GM21367 (cell line): Measurements from ENCODE around the gene UBR2.
"Not testable (repeated sequence)": the region's sequence is repeated elsewhere in the genome, so short reads cannot be mapped to it uniquely, and the experiment has no call there.

Source experiments
- ATAC-seq: cut with Tn5 transposase; IDR thresholded peaks from one replicate; pipeline ENCODE4 v1.9.1; 2021; ENCODE audit not compliant: unreplicated experiment

Gene UBR2

GRCh38 chr6:42690872-42691271, 127.0 kb downstream of the UBR2 start:
- no peak for ATAC-seq

DNA sequence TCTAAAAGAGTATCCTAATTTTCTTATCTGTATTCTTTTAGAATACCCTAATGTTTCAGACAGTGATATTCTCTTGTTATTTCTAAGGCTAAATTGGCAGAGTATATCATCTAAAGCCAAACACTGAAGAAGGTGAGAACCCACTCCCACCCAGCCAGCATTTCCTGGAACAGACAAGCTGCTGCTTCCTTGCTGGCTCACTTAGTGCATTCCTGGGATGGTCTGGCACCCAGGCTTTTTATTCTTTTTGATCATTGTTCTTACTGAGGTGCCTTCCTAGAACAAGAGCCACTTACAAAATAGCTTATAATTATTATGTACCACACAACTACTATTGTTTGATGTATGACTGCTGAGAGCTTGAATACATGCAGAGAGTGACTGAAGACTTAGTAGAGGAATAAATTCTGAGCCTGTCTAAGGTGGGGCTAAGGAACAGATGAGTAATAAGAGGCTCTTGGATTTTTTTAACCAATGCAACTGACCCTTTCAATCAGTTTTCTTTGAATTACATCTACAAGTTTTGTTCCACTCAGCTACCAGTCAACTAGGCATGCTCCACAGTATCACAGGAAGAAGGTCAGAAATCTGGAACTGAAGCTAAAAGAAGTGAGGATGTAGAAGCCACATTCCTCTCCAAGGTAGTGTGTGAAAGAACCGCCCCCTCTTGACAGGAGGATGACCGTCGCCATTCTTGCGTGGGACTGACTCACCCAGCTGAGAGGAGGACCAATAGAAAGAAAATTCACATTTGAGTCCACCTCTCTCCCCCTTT, 128.5 kb downstream of the UBR2 start:
- ATAC-seq = no peak

DNA sequence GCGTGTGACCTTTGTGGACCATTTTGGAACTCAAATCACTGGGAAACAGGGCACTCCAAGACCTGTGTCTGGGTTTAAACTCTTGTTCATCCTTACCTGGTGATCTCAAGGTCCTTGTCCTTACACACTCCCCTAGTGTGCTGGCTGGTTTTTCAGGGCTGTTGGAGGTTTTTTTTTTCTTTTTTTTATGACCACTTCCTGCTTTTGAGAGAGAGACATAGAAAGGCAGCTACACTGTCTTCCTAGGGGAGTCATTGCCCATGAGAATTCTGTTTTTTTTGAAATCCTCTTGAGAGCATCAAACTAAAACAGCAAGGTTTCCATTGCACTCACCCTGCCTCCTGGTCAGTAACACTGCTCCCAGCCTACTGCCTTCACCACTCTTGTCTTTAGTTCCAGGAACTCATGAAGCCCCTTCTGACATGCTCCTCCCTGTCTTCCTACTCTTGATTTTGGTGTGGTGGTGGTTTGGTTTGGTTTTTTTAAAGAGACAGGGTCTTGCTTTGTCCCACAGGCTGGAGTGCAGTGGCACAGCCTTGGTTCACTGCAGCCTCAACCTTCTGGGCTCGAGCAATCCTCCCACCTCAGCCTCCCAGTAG, 130.0 kb downstream of the UBR2 start:
- ATAC-seq = no peak

- ATAC-seq = no peak
Observed at GRCh38 chr6:42694586-42694985, 130.8 kb downstream of the UBR2 start.

GRCh38 chr6:42696526-42697267, 132.9 kb downstream of the UBR2 start:
- ATAC-seq = no peak

GRCh38 chr6:42697268-42697655, 133.4 kb downstream of the UBR2 start:
- no peak for ATAC-seq

DNA sequence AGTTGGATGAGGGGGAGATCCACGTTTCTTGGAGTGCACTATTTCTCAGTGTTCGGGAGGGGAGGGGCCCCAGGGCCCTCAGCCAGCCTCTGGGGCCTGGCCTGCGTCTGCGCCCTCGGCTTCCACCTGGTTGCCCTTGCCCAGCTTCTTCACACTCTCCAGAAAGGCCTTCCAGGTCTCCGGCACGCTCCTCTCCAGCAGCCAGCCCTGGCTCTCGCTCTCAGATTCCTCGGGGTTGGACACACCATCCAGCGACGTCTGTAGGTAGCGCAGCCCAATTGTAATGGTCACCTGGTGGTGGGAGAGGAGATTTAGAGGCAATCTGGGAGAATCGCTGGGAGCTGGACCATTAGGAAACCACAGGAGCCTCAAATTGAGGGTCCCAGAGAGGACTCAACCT, 134.4 kb downstream of the UBR2 start:
- no peak for ATAC-seq

GRCh38 chr6:42702200-42702599, 138.4 kb downstream of the UBR2 start:
- no peak for ATAC-seq

DNA sequence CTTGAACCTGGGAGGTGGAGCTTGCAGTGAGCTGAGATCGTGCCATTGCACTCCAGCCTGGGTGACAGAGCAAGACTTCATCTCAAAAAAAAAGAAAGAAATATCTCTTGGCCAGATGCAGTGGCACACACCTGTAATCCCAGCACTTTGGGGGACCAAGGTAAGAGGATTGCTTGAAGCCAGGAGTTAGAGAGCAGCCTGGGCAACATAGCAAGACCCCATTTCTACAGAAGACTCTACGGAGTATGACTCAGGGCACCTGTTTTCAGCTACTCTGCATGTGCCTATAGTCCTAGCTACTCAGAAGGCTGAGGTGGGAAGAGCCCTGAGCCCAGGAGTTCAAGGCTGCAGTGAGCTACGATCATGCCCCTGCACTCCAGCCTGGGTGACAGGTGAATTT, 139.0 kb downstream of the UBR2 start:
- not testable (repeated sequence) for ATAC-seq

- no peak for ATAC-seq
Observed at GRCh38 chr6:42704251-42704936, 140.6 kb downstream of the UBR2 start.

GRCh38 chr6:42704937-42705374, 141.1 kb downstream of the UBR2 start:
- ATAC-seq = no peak

GRCh38 chr6:42707595-42707994, 143.8 kb downstream of the UBR2 start:
- ATAC-seq = no peak

- no peak for ATAC-seq
Observed at GRCh38 chr6:42708096-42708495, 144.3 kb downstream of the UBR2 start.

DNA sequence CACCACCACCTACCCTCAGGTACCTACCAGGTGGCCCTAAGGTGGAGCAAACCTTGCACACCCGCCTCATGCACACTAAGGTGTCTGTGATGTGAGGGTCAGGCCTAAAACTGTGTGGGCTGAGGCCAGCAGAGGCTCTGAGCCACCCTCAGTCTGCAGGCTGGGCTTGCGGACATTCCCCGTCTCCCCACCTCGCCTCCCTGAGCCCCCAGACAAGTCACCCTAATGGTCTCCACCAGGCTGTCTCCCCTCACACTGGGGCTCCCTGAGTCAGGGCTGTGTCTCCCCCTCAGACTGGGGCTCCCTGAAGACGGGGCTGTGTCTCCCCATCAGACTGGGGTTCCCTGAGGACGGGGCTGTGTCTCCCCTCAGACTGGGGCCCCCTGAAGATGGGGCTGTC, 146.0 kb downstream of the UBR2 start:
- no peak for ATAC-seq

GRCh38 chr6:42710316-42710715, 146.5 kb downstream of the UBR2 start:
- no peak for ATAC-seq

DNA sequence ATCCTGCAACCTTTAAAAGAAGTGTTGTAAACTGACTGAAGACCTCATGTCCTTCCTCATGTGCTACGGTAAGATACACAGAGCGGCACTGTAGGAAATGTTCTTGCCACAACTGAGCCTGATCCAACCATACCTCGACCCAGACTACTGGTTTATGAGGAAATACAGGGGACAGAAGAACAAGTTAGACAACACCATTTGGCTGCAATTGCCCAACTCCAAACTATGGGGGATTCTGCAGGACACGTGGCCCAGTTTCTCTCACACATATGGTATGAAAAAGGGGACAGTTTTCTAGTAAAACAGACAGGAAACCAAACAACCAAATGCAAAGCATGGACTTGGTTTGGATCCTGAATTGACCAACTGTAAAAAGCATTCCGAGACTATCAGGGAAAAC, 148.1 kb downstream of the UBR2 start:
- no peak for ATAC-seq

- ATAC-seq = no peak
Observed at GRCh38 chr6:42714098-42714761, 150.4 kb downstream of the UBR2 start.

DNA sequence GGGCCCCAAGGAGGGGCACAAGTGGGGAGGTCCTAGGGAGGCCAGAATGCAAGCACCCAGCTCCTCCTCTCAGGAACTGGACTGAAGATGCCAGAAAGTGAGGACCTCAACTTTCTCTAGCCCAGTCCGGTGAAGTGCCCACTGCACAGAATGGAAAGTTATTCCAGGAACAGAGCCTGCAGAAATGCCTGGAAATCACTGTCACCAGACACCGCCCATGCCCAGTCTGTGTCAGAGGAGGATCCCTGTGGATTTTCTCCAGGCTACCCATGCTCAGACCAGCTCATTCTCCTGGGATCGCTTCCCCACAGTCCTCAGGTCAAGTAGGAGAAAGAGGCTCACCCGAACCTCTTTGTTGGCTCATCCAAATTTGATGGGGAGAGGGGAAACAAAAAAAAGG, 152.0 kb downstream of the UBR2 start:
- ATAC-seq = no peak

- ATAC-seq = no peak
Observed at GRCh38 chr6:42720739-42721138, 156.9 kb downstream of the UBR2 start.

DNA sequence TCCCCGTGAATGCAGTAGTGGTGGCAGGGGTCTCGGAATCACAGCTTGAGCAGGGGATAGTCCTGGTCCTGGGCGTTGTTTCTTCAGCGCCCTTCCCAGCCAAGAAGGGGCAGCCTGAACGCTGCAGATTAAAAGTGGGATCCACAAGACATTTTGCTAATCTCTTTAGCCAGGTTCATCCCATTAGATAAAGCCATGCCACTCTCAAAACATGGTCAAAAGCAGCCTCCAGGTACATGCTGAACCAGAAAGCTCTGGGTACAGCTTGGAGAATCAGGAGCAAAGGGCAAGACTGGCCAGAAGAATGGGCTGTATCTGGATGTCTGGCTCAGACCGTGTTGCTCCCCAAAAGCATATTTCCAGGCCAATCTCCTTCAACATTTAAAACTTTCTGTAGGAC, 158.7 kb downstream of the UBR2 start, which contains the start of gene PRPH2:
TSS of gene PRPH2 (minus strand) at position 101 of the 400 bp plus-strand sequence. CDS start 263 bp downstream, outside the sequence.
- ATAC-seq = no peak

DNA sequence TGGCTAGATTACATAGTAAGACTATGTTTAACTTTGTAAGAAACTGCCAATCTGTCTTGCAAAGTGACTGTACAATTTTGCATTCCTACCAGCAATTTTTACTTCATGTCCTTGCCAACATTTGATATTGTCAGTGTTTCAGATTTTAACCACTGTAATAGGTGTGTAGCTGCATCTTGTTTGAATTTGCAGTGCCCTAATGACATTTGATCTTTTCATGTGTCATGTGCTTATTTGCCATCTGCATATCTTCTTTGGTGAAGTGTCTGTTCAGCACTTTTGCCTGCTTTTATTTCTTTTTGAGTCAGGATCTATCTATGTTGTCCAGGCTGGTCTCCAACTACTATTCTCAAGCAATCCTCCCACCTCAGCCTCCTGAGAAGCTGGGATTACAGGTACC, 161.0 kb downstream of the UBR2 start:
- no peak for ATAC-seq
